Activated T-cell treated with anti-CD3 and anti-CD28 coated beads, Interleukin-2, amount 50 U/mL, for 72 hours (primary cell): ENCODE measurements around the gene MORN3. TPM values are rescaled to one million over a fixed set of nuclear protein-coding genes. Genes with fewer than 3 reads are reported as not detected.

Experiments used
- total RNA-seq, 2 donors: library from RNA; stranded (reverse); gene quantifications; one replicate each; pipeline ENCODE4 v1.2.3, GENCODE V29; 2022

The MORN3 gene
- total RNA-seq, 2 donors from 2014 or later: 2.4 to 3.2 TPM

Other genes with a start within 250 kb of the MORN3 start
- gene KDM2B, start 88.6 kb downstream of the MORN3 start, total RNA-seq: 10 to 100 TPM; 43.4 to 47.7 TPM
- gene ORAI1, start 43.1 kb downstream of the MORN3 start, total RNA-seq: 10 to 100 TPM; 35.2 to 39.3 TPM
- 10 to 100 TPM in 1 of 2 donors, 1 to 10 TPM in 1; 7.1 to 10.1 TPM for gene TMEM120B, start 43.1 kb upstream of the MORN3 start, total RNA-seq
- 100 to 1,000 TPM; 154 to 165 TPM for gene RHOF, start 124.0 kb upstream of the MORN3 start, total RNA-seq
- 10 to 100 TPM; 20.3 to 21.2 TPM for gene SETD1B, start 134.4 kb upstream of the MORN3 start, total RNA-seq
- not detected for gene HPD, start 189.2 kb upstream of the MORN3 start, total RNA-seq
- gene PSMD9, start 219.1 kb upstream of the MORN3 start, total RNA-seq: 10 to 100 TPM; 56.9 to 85.7 TPM
- 1 to 10 TPM in 1 of 2 donors, under 1 TPM in 1; 0.70 to 1.6 TPM for gene CFAP251, start 248.9 kb upstream of the MORN3 start, total RNA-seq